ENCODE results near the gene MGMT. TPM values are rescaled to one million over a fixed set of nuclear protein-coding genes. Genes with fewer than 3 reads are reported as not detected.

The MGMT gene
- total RNA-seq, 1 donor from 2014 or later = 20.8 TPM

- H3K27ac Mint-ChIP-seq (ENCODE audit: unreplicated experiment) = no peak overlapping the region
- no peaks in the 10 kb centered on the region for H3K4me1 Mint-ChIP-seq (ENCODE audit: unreplicated experiment)
- H3K4me3 Mint-ChIP-seq (ENCODE audit: unreplicated experiment) = no peak overlapping the region
- no peak for TF ChIP-seq CTCF (IDR thresholded peaks at IDR 0.05)
- no peaks in the 10 kb centered on the region for H3K27me3 Mint-ChIP-seq (ENCODE audit: unreplicated experiment)
- no peaks in the 10 kb centered on the region for H3K36me3 Mint-ChIP-seq (ENCODE audit: unreplicated experiment)
- peak; percentile 78 for DNase-seq (ENCODE audit: extremely low spot score, unreplicated experiment)
- no peaks in the 10 kb centered on the region for H3K9me3 Mint-ChIP-seq (ENCODE audit: unreplicated experiment)
Observed at GRCh38 chr10:129702605-129703004, 235.6 kb downstream of the MGMT start.

- peak; percentile 78 for DNase-seq (ENCODE audit: extremely low spot score, unreplicated experiment)
- Mint-ChIP-seq H3K36me3 (ENCODE audit: unreplicated experiment) (no peaks in the 10 kb centered on the region), H3K4me3 (ENCODE audit: unreplicated experiment) (no peak overlapping the region), H3K4me1 (ENCODE audit: unreplicated experiment) (peaks cover 3% of the 10 kb centered on the region), H3K27me3 (ENCODE audit: unreplicated experiment) (no peaks in the 10 kb centered on the region), H3K27ac (ENCODE audit: unreplicated experiment) (no peak overlapping the region), H3K9me3 (ENCODE audit: unreplicated experiment) (no peaks in the 10 kb centered on the region)
- TF ChIP-seq CTCF (IDR thresholded peaks at IDR 0.05) = no peak
Observed at GRCh38 chr10:129703287-129704137, 236.5 kb downstream of the MGMT start.

DNA sequence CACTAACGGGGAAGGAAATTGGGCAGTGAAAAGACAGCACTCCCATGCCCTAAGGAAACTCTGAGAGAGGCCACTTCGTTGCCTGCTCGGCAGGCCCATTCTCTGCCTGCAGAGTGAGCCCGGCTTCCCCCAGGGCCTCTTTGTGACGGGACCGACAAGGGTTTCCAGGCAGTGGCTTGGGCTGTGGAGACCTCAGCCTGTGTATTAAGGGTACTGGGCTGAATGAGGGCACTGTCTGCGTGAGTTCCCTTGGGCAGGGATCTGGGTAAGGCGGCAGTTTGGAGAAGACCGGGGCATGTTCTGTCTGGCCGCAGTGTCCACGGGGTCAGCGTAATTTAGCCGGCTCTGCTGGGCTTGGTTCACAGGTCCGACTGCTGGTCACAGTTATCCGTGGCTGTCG lies 237.2 kb downstream of the MGMT start:
- peak; percentile 70 for DNase-seq (ENCODE audit: extremely low spot score, unreplicated experiment)
- Mint-ChIP-seq H3K27ac (ENCODE audit: unreplicated experiment) (no peak overlapping the region), H3K36me3 (ENCODE audit: unreplicated experiment) (peaks cover 2% of the 10 kb centered on the region), H3K4me1 (ENCODE audit: unreplicated experiment) (peaks cover 3% of the 10 kb centered on the region), H3K4me3 (ENCODE audit: unreplicated experiment) (no peak overlapping the region), H3K27me3 (ENCODE audit: unreplicated experiment) (no peaks in the 10 kb centered on the region), H3K9me3 (ENCODE audit: unreplicated experiment) (no peaks in the 10 kb centered on the region)
- no peak for TF ChIP-seq CTCF (IDR thresholded peaks at IDR 0.05)

GRCh38 chr10:129704786-129705525 lies 237.9 kb downstream of the MGMT start:
- no peaks in the 10 kb centered on the region for H3K27me3 Mint-ChIP-seq (ENCODE audit: unreplicated experiment)
- peaks cover 3% of the 10 kb centered on the region for H3K4me1 Mint-ChIP-seq (ENCODE audit: unreplicated experiment)
- peaks cover 3% of the 10 kb centered on the region for H3K36me3 Mint-ChIP-seq (ENCODE audit: unreplicated experiment)
- H3K27ac Mint-ChIP-seq (ENCODE audit: unreplicated experiment) = no peak overlapping the region
- TF ChIP-seq CTCF (IDR thresholded peaks at IDR 0.05) = no peak
- DNase-seq (ENCODE audit: extremely low spot score, unreplicated experiment) = no peak
- H3K9me3 Mint-ChIP-seq (ENCODE audit: unreplicated experiment) = no peaks in the 10 kb centered on the region
- H3K4me3 Mint-ChIP-seq (ENCODE audit: unreplicated experiment) = no peak overlapping the region

GRCh38 chr10:129705676-129706075 lies 238.6 kb downstream of the MGMT start:
- Mint-ChIP-seq H3K27me3 (ENCODE audit: unreplicated experiment) (no peaks in the 10 kb centered on the region), H3K4me3 (ENCODE audit: unreplicated experiment) (no peak overlapping the region), H3K27ac (ENCODE audit: unreplicated experiment) (no peak overlapping the region), H3K4me1 (ENCODE audit: unreplicated experiment) (peaks cover 3% of the 10 kb centered on the region), H3K36me3 (ENCODE audit: unreplicated experiment) (peaks cover 3% of the 10 kb centered on the region), H3K9me3 (ENCODE audit: unreplicated experiment) (no peaks in the 10 kb centered on the region)
- DNase-seq (ENCODE audit: extremely low spot score, unreplicated experiment) = peak; percentile 66
- TF ChIP-seq CTCF (IDR thresholded peaks at IDR 0.05) = no peak
